Measurements from ENCODE around the gene TM9SF3.

TM9SF3 gene

DNA sequence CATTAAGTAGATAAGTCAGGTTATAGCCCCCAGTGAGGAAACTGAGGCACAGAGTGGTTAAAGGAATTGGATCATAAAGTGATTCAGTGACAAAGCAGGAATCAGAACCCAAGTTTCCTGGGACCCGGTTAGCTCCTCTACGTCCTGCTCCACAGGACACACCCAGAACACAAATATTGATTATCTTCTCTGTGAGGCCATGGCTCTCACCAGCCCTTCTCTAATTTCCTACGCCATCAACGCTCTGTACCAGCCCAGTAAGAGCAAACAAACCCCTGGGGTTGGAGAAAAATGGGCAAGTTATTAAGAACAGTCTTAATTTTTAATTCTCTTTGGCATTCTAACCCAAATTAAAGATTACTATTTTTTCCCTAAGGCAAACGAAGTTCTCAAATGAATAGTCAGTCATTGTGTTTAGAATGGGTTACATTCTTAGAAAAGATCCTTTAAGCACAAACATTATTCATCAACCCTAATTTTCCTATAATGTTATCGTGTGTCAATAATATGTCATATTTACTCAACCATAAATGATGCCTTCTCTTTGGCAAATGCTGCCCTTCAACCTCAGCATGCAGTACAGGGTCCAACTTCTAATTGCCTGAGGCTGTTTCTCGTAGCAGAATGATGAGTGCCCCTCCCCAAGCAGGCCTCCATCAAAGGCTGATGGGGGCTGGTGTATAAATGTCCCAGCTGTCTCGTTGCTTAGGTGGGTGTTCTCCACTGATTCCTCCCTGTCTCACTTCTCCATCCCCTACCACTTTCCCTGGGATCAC, 25.4 kb upstream of the TM9SF3 start:
- no peaks in the 10 kb centered on the region for H3K36me3 Mint-ChIP-seq (ENCODE audit: low read depth)

DNA sequence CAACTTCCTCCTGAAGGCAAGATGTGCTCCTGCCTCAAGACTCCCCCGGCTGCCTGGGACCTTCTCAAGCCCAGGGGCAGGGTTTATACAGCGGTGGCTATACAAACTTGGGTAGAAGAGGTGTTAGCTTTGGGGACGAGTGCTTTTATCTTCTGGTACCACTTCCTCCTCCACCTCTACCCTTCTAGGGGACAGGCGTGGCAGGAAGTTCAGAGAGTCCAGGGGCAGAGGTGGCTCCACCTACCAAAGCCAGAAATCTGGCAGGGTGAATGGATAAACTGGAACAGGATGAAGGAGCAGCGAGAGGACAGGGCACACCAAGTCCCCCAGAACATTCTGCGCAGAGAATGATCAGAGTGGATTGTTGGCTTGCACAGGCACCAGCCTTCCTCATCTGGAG, 24.0 kb upstream of the TM9SF3 start:
- Mint-ChIP-seq H3K4me3 (no peak overlapping the region), H3K36me3 (ENCODE audit: low read depth) (no peaks in the 10 kb centered on the region), H3K27ac (no peak overlapping the region), H3K27me3 (no peaks in the 10 kb centered on the region), H3K9me3 (no peaks in the 10 kb centered on the region), H3K4me1 (ENCODE audit: low read depth) (peaks cover 7% of the 10 kb centered on the region)
- no peak for DNase-seq

More for the DNA sequence above, 25.4 kb upstream of the TM9SF3 start:
- Mint-ChIP-seq H3K27me3 (no peaks in the 10 kb centered on the region), H3K9me3 (no peaks in the 10 kb centered on the region), H3K4me1 (ENCODE audit: low read depth) (peaks cover 7% of the 10 kb centered on the region), H3K4me3 (no peak overlapping the region), H3K27ac (no peak overlapping the region)
- no peak for DNase-seq

DNA sequence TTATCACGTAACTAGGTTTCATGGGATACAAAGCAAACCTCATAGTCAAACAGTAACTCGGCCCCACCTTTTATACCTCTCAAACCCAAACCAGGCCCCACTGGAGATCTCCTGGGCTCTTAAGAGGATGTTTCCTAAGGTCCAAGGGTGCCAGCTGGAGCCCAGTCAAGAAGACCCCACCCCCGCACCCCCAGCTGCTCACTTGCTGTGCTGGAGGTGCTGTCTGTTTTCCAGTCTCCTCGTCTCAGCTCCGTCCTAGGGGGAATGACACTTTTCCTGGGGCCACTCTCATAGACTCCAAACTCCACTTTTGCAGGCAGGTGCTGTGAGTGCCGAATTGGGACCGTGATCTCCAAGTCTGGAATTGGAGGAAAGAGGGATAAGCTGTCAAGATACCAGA, 22.7 kb upstream of the TM9SF3 start:
- H3K27ac Mint-ChIP-seq = no peak overlapping the region
- H3K4me3 Mint-ChIP-seq = no peak overlapping the region
- no peaks in the 10 kb centered on the region for H3K36me3 Mint-ChIP-seq (ENCODE audit: low read depth)
- no peaks in the 10 kb centered on the region for H3K9me3 Mint-ChIP-seq
- H3K4me1 Mint-ChIP-seq (ENCODE audit: low read depth) = peaks cover 7% of the 10 kb centered on the region
- no peaks in the 10 kb centered on the region for H3K27me3 Mint-ChIP-seq
- DNase-seq = no peak

DNA sequence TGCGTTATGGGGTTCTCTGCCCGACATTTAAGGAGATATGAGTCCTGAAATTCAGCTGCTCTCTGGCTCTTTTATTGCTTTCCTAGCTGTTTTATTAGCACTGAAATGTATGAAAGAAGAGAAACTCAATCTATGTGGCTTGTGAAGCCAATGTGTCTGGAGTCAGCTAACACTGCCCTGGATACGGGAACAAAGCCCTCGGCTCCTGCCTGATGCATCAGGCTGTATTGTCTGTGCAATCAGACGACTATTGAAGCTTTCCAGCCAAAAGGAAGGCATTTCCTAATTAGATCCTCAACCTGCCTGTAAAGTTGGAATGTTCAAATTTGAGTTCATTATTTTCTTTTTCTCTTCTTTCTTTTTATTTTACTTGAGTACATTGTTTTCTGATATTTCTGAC, 22.0 kb upstream of the TM9SF3 start:
- Mint-ChIP-seq H3K27ac (no peak overlapping the region), H3K9me3 (no peaks in the 10 kb centered on the region), H3K27me3 (no peaks in the 10 kb centered on the region), H3K4me3 (no peak overlapping the region), H3K4me1 (ENCODE audit: low read depth) (peaks cover 7% of the 10 kb centered on the region), H3K36me3 (ENCODE audit: low read depth) (no peaks in the 10 kb centered on the region)
- no peak for DNase-seq

DNA sequence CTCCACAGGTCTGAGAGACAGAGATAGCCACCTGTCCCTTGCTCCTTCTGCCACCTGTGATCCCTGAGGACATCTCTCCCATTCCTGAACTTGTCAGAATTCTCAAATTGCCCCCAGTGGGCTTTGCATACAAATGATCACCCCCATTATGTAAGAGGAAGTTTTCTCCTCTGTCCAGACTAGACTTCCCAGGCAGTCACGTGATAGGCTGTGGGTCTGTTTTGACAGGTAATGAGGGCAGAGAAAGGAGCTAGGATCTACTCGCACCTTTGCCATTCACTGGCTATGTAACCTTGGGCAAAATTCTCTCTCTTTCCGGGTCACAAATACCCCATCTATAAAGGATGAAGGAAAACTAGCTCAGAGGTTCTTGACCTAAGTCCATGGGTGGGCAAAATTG, 21.4 kb upstream of the TM9SF3 start:
- H3K27ac Mint-ChIP-seq = no peak overlapping the region
- no peaks in the 10 kb centered on the region for H3K9me3 Mint-ChIP-seq
- no peaks in the 10 kb centered on the region for H3K27me3 Mint-ChIP-seq
- no peaks in the 10 kb centered on the region for H3K36me3 Mint-ChIP-seq (ENCODE audit: low read depth)
- no peak for DNase-seq
- H3K4me1 Mint-ChIP-seq (ENCODE audit: low read depth) = peaks cover 7% of the 10 kb centered on the region
- no peak overlapping the region for H3K4me3 Mint-ChIP-seq

DNA sequence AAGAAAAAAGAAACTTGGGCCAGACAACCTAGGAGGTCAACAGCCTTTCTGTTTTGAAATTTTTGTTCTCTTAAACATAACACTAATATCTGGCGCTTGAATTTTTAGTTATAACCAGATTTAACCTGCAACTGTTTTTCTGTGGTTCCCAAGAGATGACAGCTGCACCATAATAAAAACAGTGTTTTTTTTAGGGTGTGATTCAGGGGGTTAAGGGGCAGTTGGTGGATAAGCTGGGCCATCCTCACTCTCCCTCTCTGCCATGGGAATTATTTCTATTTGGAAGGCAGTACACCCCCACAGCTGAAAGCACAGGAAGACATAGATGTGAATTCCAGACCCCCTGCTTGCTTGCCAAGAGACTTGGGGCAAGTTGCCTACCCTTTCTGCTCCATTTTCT, 20.1 kb upstream of the TM9SF3 start:
- Mint-ChIP-seq H3K9me3 (no peaks in the 10 kb centered on the region), H3K36me3 (ENCODE audit: low read depth) (no peaks in the 10 kb centered on the region), H3K4me3 (no peak overlapping the region), H3K4me1 (ENCODE audit: low read depth) (peaks cover 7% of the 10 kb centered on the region), H3K27ac (no peak overlapping the region), H3K27me3 (no peaks in the 10 kb centered on the region)
- no peak for DNase-seq

DNA sequence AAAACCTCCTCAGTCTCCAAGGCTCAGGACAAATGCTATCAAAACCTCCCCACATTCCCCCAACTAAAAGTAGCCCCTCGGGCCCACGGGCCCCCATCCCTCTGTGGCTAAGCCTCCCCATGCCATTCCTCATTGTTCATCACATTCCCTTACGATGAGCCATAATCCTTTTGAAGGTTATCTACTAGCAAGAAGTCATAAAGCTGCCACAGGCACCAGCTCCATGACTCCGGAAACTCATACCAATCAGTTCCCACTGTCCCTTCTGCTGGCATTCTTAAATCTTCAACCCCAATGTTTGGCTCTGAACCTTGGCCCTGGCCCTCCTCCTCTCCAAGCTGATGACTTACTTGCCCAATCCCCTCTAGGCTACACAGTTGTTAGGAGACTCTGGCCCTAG, 19.4 kb upstream of the TM9SF3 start:
- Mint-ChIP-seq H3K27ac (no peak overlapping the region), H3K4me3 (no peak overlapping the region), H3K36me3 (ENCODE audit: low read depth) (no peaks in the 10 kb centered on the region), H3K4me1 (ENCODE audit: low read depth) (peaks cover 7% of the 10 kb centered on the region), H3K9me3 (no peaks in the 10 kb centered on the region), H3K27me3 (no peaks in the 10 kb centered on the region)
- DNase-seq = no peak

DNA sequence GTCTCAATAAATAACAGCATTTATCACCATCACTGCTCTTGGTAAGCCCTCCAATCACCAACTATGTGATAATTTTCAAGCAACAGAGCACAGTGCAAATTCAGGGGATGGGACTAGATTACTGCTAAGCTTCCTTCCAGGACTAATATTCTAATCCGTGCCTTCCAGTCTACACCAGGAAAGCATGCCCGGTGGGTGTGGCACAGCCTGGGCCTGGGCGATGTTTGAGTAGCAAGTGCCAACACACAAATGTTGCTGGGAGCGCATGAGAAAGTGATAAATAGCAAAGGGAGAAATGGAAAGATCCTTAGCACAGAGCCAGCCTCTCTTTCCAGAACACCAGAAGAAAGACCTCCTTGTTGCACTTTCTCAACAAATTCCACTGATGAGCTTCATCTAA, 13.5 kb upstream of the TM9SF3 start:
- peaks cover under 1% of the 10 kb centered on the region for H3K36me3 Mint-ChIP-seq (ENCODE audit: low read depth)
- no peaks in the 10 kb centered on the region for H3K4me1 Mint-ChIP-seq (ENCODE audit: low read depth)
- no peak overlapping the region for H3K27ac Mint-ChIP-seq
- no peak overlapping the region for H3K4me3 Mint-ChIP-seq
- H3K27me3 Mint-ChIP-seq = no peaks in the 10 kb centered on the region
- H3K9me3 Mint-ChIP-seq = no peaks in the 10 kb centered on the region
- DNase-seq = no peak

DNA sequence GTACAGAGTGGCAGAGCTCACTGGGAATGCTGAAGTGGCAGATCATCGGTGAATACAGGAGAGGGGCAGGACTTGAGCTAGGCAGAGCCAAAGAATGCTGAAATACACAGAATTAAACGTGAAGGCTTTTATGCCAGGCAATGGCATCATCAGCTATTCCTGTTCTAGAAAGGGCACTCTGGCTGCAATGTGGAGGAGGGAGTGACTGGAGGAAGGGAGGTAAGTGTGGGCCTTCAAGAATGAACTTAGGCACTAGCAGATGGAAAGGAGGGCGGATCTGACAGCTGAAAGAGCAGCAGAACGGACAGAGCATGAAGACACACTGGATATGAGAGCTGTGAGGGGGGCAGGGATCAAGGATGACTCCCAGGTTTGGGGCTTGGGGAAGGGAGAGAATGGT, 12.0 kb upstream of the TM9SF3 start:
- H3K27me3 Mint-ChIP-seq = no peaks in the 10 kb centered on the region
- H3K36me3 Mint-ChIP-seq (ENCODE audit: low read depth) = peaks cover 4% of the 10 kb centered on the region
- H3K9me3 Mint-ChIP-seq = no peaks in the 10 kb centered on the region
- no peak overlapping the region for H3K4me3 Mint-ChIP-seq
- no peak for DNase-seq
- H3K27ac Mint-ChIP-seq = no peak overlapping the region
- H3K4me1 Mint-ChIP-seq (ENCODE audit: low read depth) = no peaks in the 10 kb centered on the region

DNA sequence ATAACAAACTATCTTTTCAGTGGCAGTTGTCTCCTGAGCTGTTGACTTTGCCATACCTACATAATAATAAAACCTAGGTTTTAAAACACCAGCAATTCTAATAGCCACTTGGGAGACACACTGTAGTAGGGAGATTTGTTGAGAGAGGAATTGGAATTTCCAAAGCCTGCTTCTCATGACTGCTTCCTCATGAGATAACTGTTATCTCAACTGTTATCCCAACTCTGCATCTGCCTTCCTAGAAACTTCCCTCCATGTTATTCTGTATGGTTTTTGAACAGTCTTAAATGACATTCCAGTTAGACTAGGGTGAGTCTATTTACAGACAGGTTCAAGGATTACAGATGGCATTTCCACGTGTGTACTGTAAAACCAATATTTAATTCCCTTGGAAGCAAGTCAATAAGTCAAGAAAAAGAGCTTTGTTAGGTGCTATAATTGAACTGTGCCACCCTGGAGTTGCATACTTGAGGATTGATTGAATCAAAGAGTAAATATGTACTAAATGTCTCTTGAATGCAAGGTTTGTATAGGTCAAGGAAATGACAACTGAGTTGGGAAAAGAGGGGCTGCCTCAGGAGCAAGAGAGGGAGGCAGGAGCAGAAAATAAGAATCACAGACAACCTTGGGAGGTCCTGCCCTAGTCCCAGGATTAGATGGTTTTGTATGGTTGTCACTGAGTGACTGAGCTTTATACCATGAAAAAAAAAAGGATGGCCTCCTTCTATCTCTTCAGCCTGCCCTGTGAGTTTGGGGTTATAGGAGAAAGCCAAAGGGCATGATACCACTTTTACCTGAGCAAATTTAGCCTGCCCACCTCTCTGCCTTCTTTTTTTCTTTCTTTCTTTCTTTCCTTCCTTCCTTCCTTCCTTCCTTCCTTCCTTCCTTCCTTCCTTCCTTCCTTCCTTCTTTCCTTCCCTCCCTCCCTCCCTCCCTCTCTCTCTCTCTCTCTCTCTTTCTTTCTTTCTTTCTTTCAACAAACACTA, 9.9 kb upstream of the TM9SF3 start:
- Mint-ChIP-seq H3K4me3 (no peak overlapping the region), H3K27ac (no peak overlapping the region), H3K36me3 (ENCODE audit: low read depth) (peaks cover 4% of the 10 kb centered on the region), H3K9me3 (no peaks in the 10 kb centered on the region), H3K27me3 (no peaks in the 10 kb centered on the region), H3K4me1 (ENCODE audit: low read depth) (peaks cover 4% of the 10 kb centered on the region)
- DNase-seq = no peak

DNA sequence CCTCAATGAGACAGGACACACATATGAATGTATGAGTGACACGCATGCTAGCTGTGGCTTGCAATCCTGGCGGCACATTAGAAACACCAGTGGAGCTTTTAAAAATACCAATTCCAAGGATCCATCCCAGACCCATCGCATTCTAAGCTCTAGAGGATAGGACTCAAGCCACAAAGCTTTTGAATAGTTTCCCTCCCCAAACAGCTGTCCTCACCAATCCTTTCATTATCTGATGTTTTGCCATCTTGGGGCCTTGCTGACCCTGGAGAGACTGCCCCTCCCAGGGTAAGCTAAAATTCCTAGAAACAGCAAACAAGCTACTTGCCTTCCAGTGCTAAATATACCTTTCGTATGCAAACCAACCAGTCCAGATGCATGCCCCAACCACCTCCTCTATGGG, 8.9 kb upstream of the TM9SF3 start:
- no peak for DNase-seq
- Mint-ChIP-seq H3K4me3 (no peak overlapping the region), H3K27me3 (no peaks in the 10 kb centered on the region), H3K36me3 (ENCODE audit: low read depth) (peaks cover 4% of the 10 kb centered on the region), H3K4me1 (ENCODE audit: low read depth) (peaks cover 7% of the 10 kb centered on the region), H3K27ac (no peak overlapping the region), H3K9me3 (no peaks in the 10 kb centered on the region)

DNA sequence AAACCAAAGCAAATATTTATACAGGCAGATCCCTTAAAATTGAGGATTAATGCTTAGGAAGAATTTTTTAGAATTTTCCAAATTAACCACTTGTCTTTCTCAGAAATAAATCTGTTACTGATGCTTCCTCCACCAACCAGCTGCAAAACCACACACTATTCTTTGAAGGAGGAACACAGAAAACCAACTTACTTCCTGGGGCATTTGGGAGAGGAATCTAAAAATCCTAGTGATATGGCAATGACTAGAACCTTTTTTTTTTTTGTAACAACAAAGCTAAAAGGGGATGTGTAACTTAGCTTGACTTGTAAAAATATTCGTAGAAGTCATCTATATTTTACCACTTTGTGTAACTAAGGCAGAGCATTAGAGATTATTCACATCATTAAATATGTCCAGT, 5.1 kb upstream of the TM9SF3 start:
- Mint-ChIP-seq H3K4me1 (ENCODE audit: low read depth) (peaks cover 13% of the 10 kb centered on the region), H3K27me3 (no peaks in the 10 kb centered on the region), H3K27ac (no peak overlapping the region), H3K36me3 (ENCODE audit: low read depth) (peaks cover 4% of the 10 kb centered on the region), H3K4me3 (no peak overlapping the region), H3K9me3 (no peaks in the 10 kb centered on the region)
- no peak for DNase-seq

DNA sequence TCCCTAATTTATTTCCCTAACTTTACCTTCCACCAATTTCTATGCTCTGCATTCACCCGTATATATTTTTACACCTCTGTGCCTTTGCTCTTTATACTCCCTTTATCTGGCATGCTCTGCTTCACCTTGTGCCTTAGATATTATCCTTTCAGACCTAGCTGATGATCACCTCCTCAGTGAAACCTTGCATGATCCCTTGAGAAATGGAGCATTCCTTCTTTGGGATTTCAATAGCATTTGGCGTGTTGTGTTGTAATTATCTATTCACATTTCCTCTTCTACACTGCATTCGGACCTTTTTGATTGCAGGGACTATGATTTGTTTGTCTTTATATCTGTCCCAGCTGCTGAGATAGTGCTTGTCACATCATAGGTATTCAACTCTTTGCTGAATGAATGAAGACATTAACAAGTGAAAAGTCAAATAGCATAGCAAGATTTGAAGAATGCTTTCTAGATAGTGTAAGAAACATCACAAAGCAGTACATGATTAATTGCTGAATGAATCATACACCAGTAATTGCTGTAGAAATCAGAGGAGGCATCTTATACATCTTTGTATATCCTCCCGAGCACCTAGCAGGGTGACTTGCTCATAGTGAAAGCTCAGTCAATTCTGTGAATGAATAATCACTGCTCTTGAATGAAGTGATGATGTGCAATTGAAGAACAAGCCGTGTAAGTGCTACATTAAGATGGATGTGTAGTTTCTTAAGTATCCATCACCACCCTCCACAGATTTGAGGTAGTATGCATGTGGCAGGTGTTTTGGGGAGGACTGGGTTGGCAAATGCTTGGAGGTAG, 2.0 kb upstream of the TM9SF3 start:
- Mint-ChIP-seq H3K27ac (no peak overlapping the region), H3K4me3 (no peak overlapping the region), H3K4me1 (ENCODE audit: low read depth) (peaks cover 29% of the 10 kb centered on the region), H3K9me3 (no peaks in the 10 kb centered on the region), H3K36me3 (ENCODE audit: low read depth) (peaks cover 19% of the 10 kb centered on the region), H3K27me3 (no peaks in the 10 kb centered on the region)
- DNase-seq = no peak

DNA sequence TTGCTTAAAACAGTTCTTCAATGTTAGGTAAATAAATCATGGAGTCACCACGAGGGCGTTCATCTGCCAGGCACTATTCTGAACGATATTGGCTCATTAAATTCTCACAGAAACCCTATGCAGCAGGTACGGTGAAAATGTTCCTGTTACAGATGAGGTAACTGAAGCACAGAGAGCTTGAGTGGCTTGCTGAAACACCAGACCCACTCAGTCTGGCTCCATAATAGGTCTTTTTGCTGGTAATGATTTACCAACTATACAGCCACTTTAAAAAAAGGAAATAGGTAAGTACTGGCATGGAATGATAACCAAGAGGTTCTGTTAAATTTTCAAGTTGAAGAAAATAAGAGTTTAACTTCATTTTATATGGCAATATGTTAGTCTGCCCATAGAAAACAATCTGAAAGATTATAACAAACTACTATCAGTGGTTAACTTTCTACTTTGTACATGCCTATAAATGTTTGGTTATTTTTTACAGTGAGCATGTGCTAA, 1.3 kb upstream of the TM9SF3 start:
- Mint-ChIP-seq H3K4me3 (no peak overlapping the region), H3K36me3 (ENCODE audit: low read depth) (peaks cover 26% of the 10 kb centered on the region), H3K4me1 (ENCODE audit: low read depth) (peaks cover 36% of the 10 kb centered on the region), H3K27ac (no peak overlapping the region), H3K9me3 (no peaks in the 10 kb centered on the region), H3K27me3 (no peaks in the 10 kb centered on the region)
- no peak for DNase-seq

All from activated T-cell treated with anti-CD3 and anti-CD28 coated beads, Interleukin-2, amount 50 U/mL, for 24 hours (primary cell).